HG03342 (cell line): ENCODE results near the gene PIP5K1A.
"Not testable (repeated sequence)": the region's sequence is repeated elsewhere in the genome, so short reads cannot be mapped to it uniquely, and the experiment has no call there.

Source experiments
- ATAC-seq: cut with Tn5 transposase; IDR thresholded peaks from one replicate; pipeline ENCODE4 v1.9.1; 2021; ENCODE audit warnings: mild to moderate bottlenecking, moderate library complexity; ENCODE audit not compliant: unreplicated experiment

PIP5K1A gene

GRCh38 chr1:151251656-151252470 is 53.5 kb downstream of the PIP5K1A start:
- ATAC-seq, result peak; percentile 48

GRCh38 chr1:151254217-151255213 is 56.2 kb downstream of the PIP5K1A start, which contains the start of gene PSMD4:
TSS of gene PSMD4 (plus strand) at chr1:151254734. CDS start at chr1:151254783, 49 bp downstream.
- ATAC-seq, result peak; percentile 88

GRCh38 chr1:151255381-151255780 is 57.0 kb downstream of the PIP5K1A start:
- ATAC-seq, result no peak

GRCh38 chr1:151259351-151259750 is 61.0 kb downstream of the PIP5K1A start:
- no peak for ATAC-seq

GRCh38 chr1:151265446-151266236 is 67.3 kb downstream of the PIP5K1A start:
- ATAC-seq, result no peak

GRCh38 chr1:151266315-151266714 is 68.0 kb downstream of the PIP5K1A start:
- no peak for ATAC-seq

- no peak for ATAC-seq
Observed at GRCh38 chr1:151266821-151267220, 68.5 kb downstream of the PIP5K1A start.

GRCh38 chr1:151267760-151268159 is 69.4 kb downstream of the PIP5K1A start:
- no peak for ATAC-seq

GRCh38 chr1:151273924-151274466 is 75.6 kb downstream of the PIP5K1A start:
- no peak for ATAC-seq

GRCh38 chr1:151275341-151275740 is 77.0 kb downstream of the PIP5K1A start:
- ATAC-seq, result not testable (repeated sequence)

GRCh38 chr1:151277249-151277648 is 78.9 kb downstream of the PIP5K1A start:
- no peak for ATAC-seq

- peak; percentile 37 for ATAC-seq
Observed at GRCh38 chr1:151281225-151281968, 83.0 kb downstream of the PIP5K1A start.

GRCh38 chr1:151281969-151282882 is 83.9 kb downstream of the PIP5K1A start, which contains the start of gene ZNF687:
TSS of gene ZNF687 (plus strand) at chr1:151282299. CDS start at chr1:151286292, 3,993 bp downstream.
- ATAC-seq, result peak; percentile 81

GRCh38 chr1:151282883-151283725 is 84.8 kb downstream of the PIP5K1A start:
- ATAC-seq, result no peak

- no peak for ATAC-seq
Observed at GRCh38 chr1:151284013-151284577, 85.7 kb downstream of the PIP5K1A start.

- no peak for ATAC-seq
Observed at GRCh38 chr1:151286619-151287340, 88.4 kb downstream of the PIP5K1A start.

- ATAC-seq, result no peak
Observed at GRCh38 chr1:151287341-151287699, 89.0 kb downstream of the PIP5K1A start.
